ENCODE results near the gene ANKRD55.

Gene ANKRD55

DNA sequence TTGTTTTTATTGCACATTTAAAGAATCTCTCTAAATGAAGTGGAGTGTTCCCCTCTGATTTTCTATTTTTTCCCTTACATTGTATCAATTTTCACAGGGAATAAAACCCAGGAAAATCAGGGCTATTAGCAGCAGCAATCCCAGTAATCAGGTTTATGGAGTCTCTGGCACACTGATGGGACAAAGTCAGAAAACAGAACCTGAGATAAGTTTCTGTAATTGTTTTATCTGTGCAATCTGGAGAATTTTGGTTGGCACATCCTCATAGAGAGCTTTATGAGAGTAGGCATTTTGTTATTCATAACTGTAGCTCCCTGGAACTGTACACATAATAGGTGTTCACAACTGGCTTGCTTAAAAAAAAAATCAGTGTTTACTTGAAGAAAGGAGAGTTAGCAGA is 141.5 kb downstream of the ANKRD55 start:
- H3K23ac ChIP-seq (ENCODE audit: low read depth, low read length, poor library complexity): no peak overlapping the region
- no peak overlapping the region for H3K4ac ChIP-seq (ENCODE audit: low read length)
- no peak overlapping the region for H3K4me3 ChIP-seq (ENCODE audit: low read length in 2 of 2)
- no peak overlapping the region for H3K27ac ChIP-seq (replicated peaks; ENCODE audit: low read length)
- DNase-seq (ENCODE audit: low spot score): no peak
- no peak overlapping the region for H2AK5ac ChIP-seq (ENCODE audit: low read depth, low read length)
- no peaks in the 10 kb centered on the region for H3K79me1 ChIP-seq (ENCODE audit: low read depth, low read length)
- no peak overlapping the region for H2BK120ac ChIP-seq (ENCODE audit: low read depth, low read length)
- no peak overlapping the region for H3K9ac ChIP-seq (ENCODE audit: low read depth, low read length, poor library complexity)
- H4K8ac ChIP-seq (ENCODE audit: low read depth, low read length): no peak overlapping the region
- H2BK5ac ChIP-seq (ENCODE audit: low read length): no peak overlapping the region
- H2AFZ ChIP-seq (ENCODE audit: low read length): no peak overlapping the region
- H3K27me3 ChIP-seq (ENCODE audit: control insufficient read depth in 3 of 3, insufficient read depth in 3 of 3, low read depth in 1 of 3, low read length in 3 of 3): no peaks in the 10 kb centered on the region
- H2BK15ac ChIP-seq (ENCODE audit: low read length): no peak overlapping the region
- H3K14ac ChIP-seq (ENCODE audit: low read length): no peak overlapping the region
- no peak overlapping the region for H3K18ac ChIP-seq (ENCODE audit: low read length)
- H3K4me2 ChIP-seq (ENCODE audit: insufficient read depth, low read length, poor library complexity, severe bottlenecking): no peak overlapping the region
- H3K36me3 ChIP-seq (replicated peaks in 1 of 2; ENCODE audit: control insufficient read depth in 2 of 2, insufficient read depth in 2 of 2, low read length in 2 of 2): no peaks in the 10 kb centered on the region
- no peaks in the 10 kb centered on the region for H3K4me1 ChIP-seq (ENCODE audit: control insufficient read depth in 2 of 2, insufficient read depth in 1 of 2, low read depth in 1 of 2, low read length in 2 of 2)
- H2BK12ac ChIP-seq (ENCODE audit: low read length): no peak overlapping the region
- H4K91ac ChIP-seq (ENCODE audit: low read depth, low read length, poor library complexity): no peak overlapping the region
- H3K9me3 ChIP-seq (replicated peaks in 1 of 2; ENCODE audit: control insufficient read depth in 2 of 2, insufficient read depth in 1 of 2, low read depth in 1 of 2, low read length in 2 of 2): no peaks in the 10 kb centered on the region

DNA sequence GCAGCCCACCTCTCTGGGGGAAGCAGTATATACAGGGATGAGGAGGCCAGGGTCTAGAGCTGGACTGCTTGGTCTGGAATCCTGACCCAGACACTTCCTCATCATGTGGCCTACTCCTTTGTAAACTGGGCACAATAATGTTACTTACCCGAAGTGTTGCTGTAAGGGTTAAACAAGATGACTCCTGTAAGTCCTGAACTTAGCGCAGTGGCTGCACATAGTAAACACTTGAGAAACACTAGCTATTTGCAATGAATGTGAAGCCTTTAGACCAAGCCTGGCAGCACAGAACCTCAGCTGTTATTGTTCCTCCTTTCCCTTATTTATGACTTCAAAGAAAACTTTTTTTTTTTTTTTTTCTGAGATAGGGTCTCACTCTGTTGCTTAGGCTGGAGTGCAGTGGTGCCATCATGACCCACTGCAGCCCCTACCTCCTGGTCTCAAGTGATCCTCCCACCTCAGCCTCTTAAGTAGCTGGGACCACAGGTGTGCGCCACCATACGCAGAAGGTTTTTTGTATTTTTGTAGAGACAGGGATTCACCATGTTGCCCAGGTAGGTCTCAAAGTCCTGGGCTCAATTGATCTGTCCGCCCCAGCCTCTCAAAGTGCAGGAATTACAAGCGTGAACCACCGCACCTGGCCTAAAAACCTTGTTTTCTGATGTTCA is 142.2 kb downstream of the ANKRD55 start:
- Histone ChIP-seq H3K14ac (ENCODE audit: low read length) (no peak overlapping the region), H4K91ac (ENCODE audit: low read depth, low read length, poor library complexity) (no peak overlapping the region), H3K9ac (ENCODE audit: low read depth, low read length, poor library complexity) (no peak overlapping the region), H3K27me3 (ENCODE audit: control insufficient read depth in 3 of 3, insufficient read depth in 3 of 3, low read depth in 1 of 3, low read length in 3 of 3) (no peaks in the 10 kb centered on the region), H3K4me2 (ENCODE audit: insufficient read depth, low read length, poor library complexity, severe bottlenecking) (no peak overlapping the region), H2BK12ac (ENCODE audit: low read length) (no peak overlapping the region), H3K36me3 (replicated peaks in 1 of 2; ENCODE audit: control insufficient read depth in 2 of 2, insufficient read depth in 2 of 2, low read length in 2 of 2) (no peaks in the 10 kb centered on the region), H2BK120ac (ENCODE audit: low read depth, low read length) (no peak overlapping the region), H3K4me3 (ENCODE audit: low read length in 2 of 2) (no peak overlapping the region), H4K8ac (ENCODE audit: low read depth, low read length) (no peak overlapping the region), H2AFZ (ENCODE audit: low read length) (no peak overlapping the region), H3K27ac (replicated peaks; ENCODE audit: low read length) (no peak overlapping the region), H3K79me1 (ENCODE audit: low read depth, low read length) (no peaks in the 10 kb centered on the region), H2BK15ac (ENCODE audit: low read length) (no peak overlapping the region), H3K4ac (ENCODE audit: low read length) (no peak overlapping the region), H2BK5ac (ENCODE audit: low read length) (no peak overlapping the region), H2AK5ac (ENCODE audit: low read depth, low read length) (no peak overlapping the region), H3K23ac (ENCODE audit: low read depth, low read length, poor library complexity) (no peak overlapping the region), H3K9me3 (replicated peaks in 1 of 2; ENCODE audit: control insufficient read depth in 2 of 2, insufficient read depth in 1 of 2, low read depth in 1 of 2, low read length in 2 of 2) (no peaks in the 10 kb centered on the region), H3K18ac (ENCODE audit: low read length) (no peak overlapping the region), H3K4me1 (ENCODE audit: control insufficient read depth in 2 of 2, insufficient read depth in 1 of 2, low read depth in 1 of 2, low read length in 2 of 2) (no peaks in the 10 kb centered on the region)
- no CpG with 5 or more reads among the region's 7 CpGs for WGBS, 2 donors (ENCODE audit: extremely low coverage in 2 of 2, insufficient read length in 2 of 2, insufficient replicate concordance in 1 of 2)
- no peak for DNase-seq (ENCODE audit: low spot score)

DNA sequence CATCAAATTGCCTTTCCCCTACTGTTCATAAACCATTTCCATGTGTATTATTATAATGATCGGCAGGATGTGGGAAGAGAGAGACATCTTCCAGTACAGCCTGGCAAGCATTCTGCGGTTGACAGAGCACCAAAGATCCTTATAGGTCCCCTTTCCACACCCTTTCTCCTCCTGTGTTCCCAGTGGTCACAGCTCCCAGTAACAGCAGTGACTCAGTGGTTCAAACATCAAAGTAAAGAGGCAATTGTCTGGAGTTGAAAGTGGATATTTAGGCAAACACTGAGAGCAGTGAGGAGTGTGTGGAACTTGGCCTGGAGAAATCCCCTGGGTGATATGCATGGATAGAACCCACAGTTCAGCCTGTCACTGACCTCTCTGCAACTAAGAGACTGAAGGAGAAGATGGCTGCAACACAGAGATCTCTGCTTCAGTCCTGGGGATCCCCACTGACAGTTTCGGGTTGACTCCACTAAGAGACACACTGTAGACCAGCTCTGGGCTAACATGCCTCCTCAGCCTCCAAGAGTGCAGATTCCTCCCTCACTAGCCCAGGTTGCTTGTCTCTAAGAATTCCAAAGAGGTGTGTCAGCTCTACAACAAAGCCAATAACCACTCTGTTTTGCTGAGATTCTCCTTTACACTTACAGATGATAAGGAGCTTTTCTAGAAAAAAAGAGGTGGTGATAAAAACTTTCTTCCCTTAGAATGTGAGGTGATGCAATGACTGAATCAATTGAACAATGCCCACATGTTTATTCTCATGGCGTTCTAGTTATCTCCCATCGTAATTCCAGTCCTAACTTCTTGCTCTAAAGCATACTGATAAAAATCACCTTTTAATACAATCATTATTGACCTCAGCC is 143.9 kb downstream of the ANKRD55 start:
- no peak overlapping the region for H2AFZ ChIP-seq (ENCODE audit: low read length)
- no peaks in the 10 kb centered on the region for H3K9me3 ChIP-seq (replicated peaks in 1 of 2; ENCODE audit: control insufficient read depth in 2 of 2, insufficient read depth in 1 of 2, low read depth in 1 of 2, low read length in 2 of 2)
- no peak overlapping the region for H3K27ac ChIP-seq (replicated peaks; ENCODE audit: low read length)
- H3K14ac ChIP-seq (ENCODE audit: low read length): no peak overlapping the region
- H4K91ac ChIP-seq (ENCODE audit: low read depth, low read length, poor library complexity): no peak overlapping the region
- no peaks in the 10 kb centered on the region for H3K27me3 ChIP-seq (ENCODE audit: control insufficient read depth in 3 of 3, insufficient read depth in 3 of 3, low read depth in 1 of 3, low read length in 3 of 3)
- no peaks in the 10 kb centered on the region for H3K36me3 ChIP-seq (replicated peaks in 1 of 2; ENCODE audit: control insufficient read depth in 2 of 2, insufficient read depth in 2 of 2, low read length in 2 of 2)
- no peak overlapping the region for H3K4me3 ChIP-seq (ENCODE audit: low read length in 2 of 2)
- H3K4me2 ChIP-seq (ENCODE audit: insufficient read depth, low read length, poor library complexity, severe bottlenecking): no peak overlapping the region
- H2BK120ac ChIP-seq (ENCODE audit: low read depth, low read length): no peak overlapping the region
- H3K18ac ChIP-seq (ENCODE audit: low read length): no peak overlapping the region
- H3K4me1 ChIP-seq (ENCODE audit: control insufficient read depth in 2 of 2, insufficient read depth in 1 of 2, low read depth in 1 of 2, low read length in 2 of 2): no peaks in the 10 kb centered on the region
- DNase-seq (ENCODE audit: low spot score): no peak
- no peaks in the 10 kb centered on the region for H3K79me1 ChIP-seq (ENCODE audit: low read depth, low read length)
- H3K23ac ChIP-seq (ENCODE audit: low read depth, low read length, poor library complexity): no peak overlapping the region
- H2BK15ac ChIP-seq (ENCODE audit: low read length): no peak overlapping the region
- H2BK12ac ChIP-seq (ENCODE audit: low read length): no peak overlapping the region
- H3K9ac ChIP-seq (ENCODE audit: low read depth, low read length, poor library complexity): no peak overlapping the region
- no peak overlapping the region for H2BK5ac ChIP-seq (ENCODE audit: low read length)
- H2AK5ac ChIP-seq (ENCODE audit: low read depth, low read length): no peak overlapping the region
- no peak overlapping the region for H3K4ac ChIP-seq (ENCODE audit: low read length)
- no CpG with 5 or more reads among the region's 5 CpGs for WGBS, 2 donors (ENCODE audit: extremely low coverage in 2 of 2, insufficient read length in 2 of 2, insufficient replicate concordance in 1 of 2)
- H4K8ac ChIP-seq (ENCODE audit: low read depth, low read length): no peak overlapping the region

GRCh38 chr5:56088431-56088949 is 144.6 kb downstream of the ANKRD55 start:
- no peaks in the 10 kb centered on the region for H3K4me1 ChIP-seq (ENCODE audit: control insufficient read depth in 2 of 2, insufficient read depth in 1 of 2, low read depth in 1 of 2, low read length in 2 of 2)
- no peak for DNase-seq (ENCODE audit: low spot score)
- no peak overlapping the region for H3K23ac ChIP-seq (ENCODE audit: low read depth, low read length, poor library complexity)
- no peaks in the 10 kb centered on the region for H3K27me3 ChIP-seq (ENCODE audit: control insufficient read depth in 3 of 3, insufficient read depth in 3 of 3, low read depth in 1 of 3, low read length in 3 of 3)
- H2AFZ ChIP-seq (ENCODE audit: low read length): no peak overlapping the region
- no peak overlapping the region for H3K9ac ChIP-seq (ENCODE audit: low read depth, low read length, poor library complexity)
- H3K4ac ChIP-seq (ENCODE audit: low read length): no peak overlapping the region
- H4K8ac ChIP-seq (ENCODE audit: low read depth, low read length): no peak overlapping the region
- H2BK5ac ChIP-seq (ENCODE audit: low read length): no peak overlapping the region
- no peak overlapping the region for H2BK15ac ChIP-seq (ENCODE audit: low read length)
- H3K36me3 ChIP-seq (replicated peaks in 1 of 2; ENCODE audit: control insufficient read depth in 2 of 2, insufficient read depth in 2 of 2, low read length in 2 of 2): no peaks in the 10 kb centered on the region
- H3K4me2 ChIP-seq (ENCODE audit: insufficient read depth, low read length, poor library complexity, severe bottlenecking): no peak overlapping the region
- no peak overlapping the region for H3K18ac ChIP-seq (ENCODE audit: low read length)
- no peak overlapping the region for H3K4me3 ChIP-seq (ENCODE audit: low read length in 2 of 2)
- WGBS, 2 donors (ENCODE audit: extremely low coverage in 2 of 2, insufficient read length in 2 of 2, insufficient replicate concordance in 1 of 2): no CpG with 5 or more reads among the region's 4 CpGs
- no peak overlapping the region for H4K91ac ChIP-seq (ENCODE audit: low read depth, low read length, poor library complexity)
- no peak overlapping the region for H2BK120ac ChIP-seq (ENCODE audit: low read depth, low read length)
- H2BK12ac ChIP-seq (ENCODE audit: low read length): no peak overlapping the region
- no peaks in the 10 kb centered on the region for H3K9me3 ChIP-seq (replicated peaks in 1 of 2; ENCODE audit: control insufficient read depth in 2 of 2, insufficient read depth in 1 of 2, low read depth in 1 of 2, low read length in 2 of 2)
- H3K27ac ChIP-seq (replicated peaks; ENCODE audit: low read length): no peak overlapping the region
- no peak overlapping the region for H3K14ac ChIP-seq (ENCODE audit: low read length)
- no peaks in the 10 kb centered on the region for H3K79me1 ChIP-seq (ENCODE audit: low read depth, low read length)
- H2AK5ac ChIP-seq (ENCODE audit: low read depth, low read length): no peak overlapping the region
